Activated CD4-positive, alpha-beta T cell treated with anti-CD3 and anti-CD28 coated beads, Interleukin-2, amount 10 ng/mL, durations not matched to agents 7 days and 5 days (primary cell): Measurements from ENCODE around the gene NAA80. TPM values are rescaled to one million over a fixed set of nuclear protein-coding genes. Genes with fewer than 3 reads are reported as not detected.
A peak's percentile ranks its signal among the peaks of the same experiment; 100 is the strongest.
"Not testable (repeated sequence)": the region's sequence is repeated elsewhere in the genome, so short reads cannot be mapped to it uniquely, and the experiment has no call there.

Experiments
- CTCF ChIA-PET: fragments of 350-600 bp; sonication (Branson Sonifier 250); formaldehyde crosslinking; loops from one replicate; lab custom pipeline; 2021; ENCODE audit warnings: antibody characterized with exemption; lab: Charles Lee
- POLR2A ChIA-PET: fragments of 350-600 bp; sonication (Branson Sonifier 250); formaldehyde crosslinking; loops from one replicate; lab custom pipeline; 2021; ENCODE audit warnings: antibody characterized with exemption; lab: Charles Lee
- DNase-seq: peaks from one replicate; pipeline ENCODE4 v3.0.0-alpha.2; 2020
- H3K27ac Mint-ChIP-seq: one replicate; pipeline ENCODE4 v1.8.0; 2021; ENCODE audit warnings: mild to moderate bottlenecking, moderate library complexity, mixed read lengths
- H3K27me3 Mint-ChIP-seq: one replicate; pipeline ENCODE4 v1.8.0; 2021; ENCODE audit warnings: mixed read lengths
- H3K36me3 Mint-ChIP-seq: one replicate; pipeline ENCODE4 v1.8.0; 2021; ENCODE audit warnings: low read depth, mixed read lengths
- H3K4me1 Mint-ChIP-seq: one replicate; pipeline ENCODE4 v1.8.0; 2021; ENCODE audit warnings: mixed read lengths
- H3K4me3 Mint-ChIP-seq: one replicate; pipeline ENCODE4 v1.8.0; 2021; ENCODE audit warnings: mild to moderate bottlenecking, moderate library complexity, mixed read lengths
- H3K9me3 Mint-ChIP-seq: one replicate; pipeline ENCODE4 v1.8.0; 2021; ENCODE audit warnings: mixed read lengths
- total RNA-seq, 2 experiments: library from RNA; stranded (reverse); gene quantifications; one replicate each; pipeline ENCODE4 v1.2.3, GENCODE V29; 2021

The NAA80 gene
- total RNA-seq, 2 experiments from 2014 or later = 28.9 to 31.7 TPM

GRCh38 chr3:50319894-50320625 lies 20.9 kb upstream of the NAA80 start:
- Mint-ChIP-seq H3K27me3 (no peaks in the 10 kb centered on the region), H3K36me3 (peaks cover 4% of the 10 kb centered on the region), H3K4me1 (peaks cover 48% of the 10 kb centered on the region), H3K4me3 (peak overlapping the region; percentile 82), H3K27ac (peak overlapping the region; percentile 83), H3K9me3 (no peaks in the 10 kb centered on the region)
- no peak for DNase-seq
- POLR2A ChIA-PET = no interaction called here
- CTCF ChIA-PET = interaction anchor here (0.7 to 1.4 kb wide), 4 partner anchors 13 to 28 kb away, joined by 3 to 7 read pairs (median 4); partner anchors contain the start of genes HYAL3, IFRD2 and NAA80

- Mint-ChIP-seq H3K4me1 (peaks cover 46% of the 10 kb centered on the region), H3K27me3 (no peaks in the 10 kb centered on the region), H3K36me3 (peaks cover 4% of the 10 kb centered on the region), H3K9me3 (no peaks in the 10 kb centered on the region), H3K4me3 (peak overlapping the region; percentile 12), H3K27ac (no peak overlapping the region)
- POLR2A ChIA-PET = no interaction called here
- CTCF ChIA-PET = interaction anchor here (0.7 to 1.9 kb wide), 5 partner anchors 11 to 125 kb away, joined by 3 to 6 read pairs (median 5); partner anchors contain the start of gene IFRD2
- DNase-seq = no peak
Measured at GRCh38 chr3:50319181-50319893, 20.1 kb upstream of the NAA80 start.

GRCh38 chr3:50318615-50319014 lies 19.4 kb upstream of the NAA80 start:
- no peak for DNase-seq
- peaks cover 4% of the 10 kb centered on the region for H3K36me3 Mint-ChIP-seq
- ChIA-PET CTCF (interaction anchor here (0.8 to 1.9 kb wide), 6 partner anchors 9 to 124 kb away, joined by 4 to 14 read pairs (median 5); partner anchors contain the start of gene TUSC2), POLR2A (no interaction called here)
- no peaks in the 10 kb centered on the region for H3K9me3 Mint-ChIP-seq
- peak overlapping the region; percentile 4 for H3K4me3 Mint-ChIP-seq
- H3K4me1 Mint-ChIP-seq = peaks cover 47% of the 10 kb centered on the region
- no peak overlapping the region for H3K27ac Mint-ChIP-seq
- H3K27me3 Mint-ChIP-seq = no peaks in the 10 kb centered on the region

GRCh38 chr3:50318163-50318562 lies 19.0 kb upstream of the NAA80 start:
- H3K4me3 Mint-ChIP-seq = no peak overlapping the region
- ChIA-PET POLR2A (no interaction called here), CTCF (interaction anchor here (1.5 to 1.9 kb wide), 4 partner anchors 10 to 18 kb away, joined by 5 to 14 read pairs (median 6); partner anchors contain the start of gene TUSC2)
- no peak overlapping the region for H3K27ac Mint-ChIP-seq
- H3K27me3 Mint-ChIP-seq = no peaks in the 10 kb centered on the region
- peaks cover 43% of the 10 kb centered on the region for H3K4me1 Mint-ChIP-seq
- H3K9me3 Mint-ChIP-seq = no peaks in the 10 kb centered on the region
- DNase-seq = no peak
- H3K36me3 Mint-ChIP-seq = peaks cover 4% of the 10 kb centered on the region

GRCh38 chr3:50317300-50317699 lies 18.1 kb upstream of the NAA80 start:
- H3K4me3 Mint-ChIP-seq = no peak overlapping the region
- H3K27ac Mint-ChIP-seq = peak overlapping the region; percentile 89
- CTCF ChIA-PET = interaction anchor here (1.1 to 1.9 kb wide), 5 partner anchors 9 to 18 kb away, joined by 3 to 14 read pairs (median 5); partner anchors contain the start of genes HYAL1, HYAL3, NAA80 and TUSC2

GRCh38 chr3:50316657-50317242 lies 17.5 kb upstream of the NAA80 start:
- Mint-ChIP-seq H3K27ac (peak overlapping the region; percentile 89), H3K36me3 (peaks cover 4% of the 10 kb centered on the region), H3K4me1 (peaks cover 39% of the 10 kb centered on the region), H3K9me3 (no peaks in the 10 kb centered on the region), H3K27me3 (no peaks in the 10 kb centered on the region), H3K4me3 (peak overlapping the region; percentile 35)
- peak; percentile 66 for DNase-seq
- ChIA-PET CTCF (interaction anchor here (1.1 to 1.9 kb wide), 3 partner anchors 11 to 18 kb away, joined by 3 to 14 read pairs (median 4); partner anchors contain the start of genes HYAL1, HYAL3, NAA80 and TUSC2), POLR2A (no interaction called here)

More at GRCh38 chr3:50317300-50317699, 18.1 kb upstream of the NAA80 start:
- POLR2A ChIA-PET = no interaction called here
- Mint-ChIP-seq H3K36me3 (peaks cover 4% of the 10 kb centered on the region), H3K27me3 (no peaks in the 10 kb centered on the region), H3K4me1 (peaks cover 39% of the 10 kb centered on the region), H3K9me3 (no peaks in the 10 kb centered on the region)
- no peak for DNase-seq

- DNase-seq = no peak
- ChIA-PET POLR2A (no interaction called here), CTCF (interaction anchor here (1.0 to 2.8 kb wide), 8 partner anchors 8 to 23 kb away, joined by 3 to 12 read pairs (median 6); partner anchors contain the start of genes HYAL2, HYAL3, IFRD2 and NAA80)
- peaks cover 4% of the 10 kb centered on the region for H3K36me3 Mint-ChIP-seq
- H3K27ac Mint-ChIP-seq = no peak overlapping the region
- no peaks in the 10 kb centered on the region for H3K9me3 Mint-ChIP-seq
- H3K4me3 Mint-ChIP-seq = no peak overlapping the region
- no peaks in the 10 kb centered on the region for H3K27me3 Mint-ChIP-seq
- H3K4me1 Mint-ChIP-seq = peaks cover 30% of the 10 kb centered on the region
Measured at GRCh38 chr3:50314816-50315215, 15.6 kb upstream of the NAA80 start.

- POLR2A ChIA-PET = no interaction called here
- H3K27me3 Mint-ChIP-seq = no peaks in the 10 kb centered on the region
- H3K27ac Mint-ChIP-seq = no peak overlapping the region
- H3K36me3 Mint-ChIP-seq = peaks cover 4% of the 10 kb centered on the region
- H3K9me3 Mint-ChIP-seq = no peaks in the 10 kb centered on the region
- H3K4me1 Mint-ChIP-seq = peaks cover 28% of the 10 kb centered on the region
- no peak for DNase-seq
- H3K4me3 Mint-ChIP-seq = no peak overlapping the region
- CTCF ChIA-PET = interaction anchor here (1.0 to 2.8 kb wide), 8 partner anchors 8 to 302 kb away, joined by 3 to 12 read pairs (median 6); partner anchors contain the start of genes HYAL2, HYAL3, IFRD2 and NAA80
Measured at GRCh38 chr3:50314342-50314741, 15.1 kb upstream of the NAA80 start.

GRCh38 chr3:50312041-50312440 lies 12.8 kb upstream of the NAA80 start:
- H3K4me1 Mint-ChIP-seq = peaks cover 17% of the 10 kb centered on the region
- H3K9me3 Mint-ChIP-seq, H3K27ac Mint-ChIP-seq, H3K36me3 Mint-ChIP-seq, CTCF ChIA-PET, H3K4me3 Mint-ChIP-seq, DNase-seq, POLR2A ChIA-PET, H3K27me3 Mint-ChIP-seq: not testable (repeated sequence)

GRCh38 chr3:50304601-50305000 lies 5.4 kb upstream of the NAA80 start:
- Mint-ChIP-seq H3K9me3 (no peaks in the 10 kb centered on the region), H3K4me3 (no peak overlapping the region), H3K4me1 (peaks cover 14% of the 10 kb centered on the region), H3K36me3 (no peaks in the 10 kb centered on the region), H3K27me3 (no peaks in the 10 kb centered on the region), H3K27ac (no peak overlapping the region)
- CTCF ChIA-PET = interaction anchor here (0.9 to 1.8 kb wide), 4 partner anchors 11 to 16 kb away, joined by 4 to 9 read pairs (median 4); no protein-coding TSS in a partner anchor
- DNase-seq = no peak
- POLR2A ChIA-PET = no interaction called here

GRCh38 chr3:50303013-50303815 lies 4.0 kb upstream of the NAA80 start, which contains the start of gene HYAL1:
TSS of gene HYAL1 (minus strand) at chr3:50303574. CDS start at chr3:50302956, 618 bp downstream.
- CTCF ChIA-PET = interaction anchor here (0.7 to 1.1 kb wide), 3 partner anchors 14 to 51 kb away, joined by 3 to 4 read pairs (median 4); no protein-coding TSS in a partner anchor
- DNase-seq = no peak
- Mint-ChIP-seq H3K4me1 (peaks cover 18% of the 10 kb centered on the region), H3K27me3 (no peaks in the 10 kb centered on the region), H3K9me3 (no peaks in the 10 kb centered on the region), H3K4me3 (no peak within 1 kb of the TSS), H3K27ac (peak within 1 kb of the TSS; percentile 41), H3K36me3 (no peaks in the 10 kb centered on the region)
- POLR2A ChIA-PET = no interaction called here
